HepG2 (cell line): ENCODE results near the gene SMIM22. TPM values are rescaled to one million over a fixed set of nuclear protein-coding genes. Genes with fewer than 3 reads are reported as not detected.
A peak's percentile ranks its signal among the peaks of the same experiment; 100 is the strongest.

Source experiments
- CREB1 ChIP-seq, 2 experiments: fragments of 450-650 bp in 1 of 2; IDR thresholded peaks; 2 replicates each; pipeline ENCODE4 v1.6.1; 2016 to 2017; ENCODE audit warnings: control low read depth in 1 of 2, mild to moderate bottlenecking in 1 of 2, missing compliant biosample characterization in 1 of 2, missing genetic modification characterization in 1 of 2
- ERF ChIP-seq: IDR thresholded peaks from 2 replicates; pipeline ENCODE4 v1.6.1; 2018; ENCODE audit warnings: missing biosample characterization, missing genetic modification reagents
- GATAD2A ChIP-seq: IDR thresholded peaks from 2 replicates; pipeline ENCODE4 v1.6.1; 2016
- HMGXB4 ChIP-seq, 2 experiments: sonication (generic) in 1 of 2; formaldehyde crosslinking in 1 of 2; IDR thresholded peaks; 2 replicates each; pipeline versions ENCODE4 v1.4.0 to v1.6.1; 2018 to 2020; ENCODE audit warnings: missing genetic modification reagents in 2 of 2, borderline replicate concordance in 1 of 2, low read depth in 1 of 2, mild to moderate bottlenecking in 1 of 2, missing biosample characterization in 1 of 2
- NAIF1 ChIP-seq: sonication (generic); formaldehyde crosslinking; IDR thresholded peaks from 2 replicates; pipeline ENCODE4 v1.5.0; 2020; ENCODE audit warnings: mild to moderate bottlenecking, missing genetic modification reagents, borderline replicate concordance
- RNF2 ChIP-seq: fragments of 450-650 bp; conservative IDR thresholded peaks from 2 replicates; pipeline ENCODE4 v1.6.1; 2016; ENCODE audit warnings: low read depth
- SRY ChIP-seq: sonication (generic); formaldehyde crosslinking; IDR thresholded peaks from 2 replicates; pipeline ENCODE4 v1.8.0; 2022; ENCODE audit warnings: mild to moderate bottlenecking, missing genetic modification reagents
- U2AF2 ChIP-seq: fragments of 200-400 bp; formaldehyde crosslinking; IDR thresholded peaks from 2 replicates; pipeline ENCODE4 v1.6.1; 2017; ENCODE audit warnings: low read depth, mild to moderate bottlenecking, low read length
- ZNF251 ChIP-seq: sonication (generic); formaldehyde crosslinking; IDR thresholded peaks from 2 replicates; pipeline ENCODE4 v1.9.0; 2021; ENCODE audit warnings: mild to moderate bottlenecking, missing genetic modification reagents
- ZNF619 ChIP-seq: sonication (generic); formaldehyde crosslinking; IDR thresholded peaks from 2 replicates; pipeline ENCODE4 v1.4.0; 2020; ENCODE audit warnings: mild to moderate bottlenecking, missing genetic modification reagents
- ZNF766 ChIP-seq: sonication (generic); formaldehyde crosslinking; IDR thresholded peaks from 2 replicates; pipeline ENCODE4 v1.5.0; 2020; ENCODE audit warnings: missing genetic modification reagents, borderline replicate concordance
- ZNF775 ChIP-seq: sonication (generic); formaldehyde crosslinking; IDR thresholded peaks from 2 replicates; pipeline ENCODE4 v1.4.0; 2020; ENCODE audit warnings: missing genetic modification reagents, mild to moderate bottlenecking, moderate library complexity, borderline replicate concordance
- ZNF780A ChIP-seq: sonication (generic); formaldehyde crosslinking; IDR thresholded peaks from 2 replicates; pipeline ENCODE4 v1.8.0; 2022; ENCODE audit warnings: mild to moderate bottlenecking, missing genetic modification reagents, moderate library complexity
- ZNF792 ChIP-seq: IDR thresholded peaks from 2 replicates; pipeline ENCODE4 v1.6.1; 2016
- ZNF883 ChIP-seq: sonication (generic); formaldehyde crosslinking; IDR thresholded peaks from 2 replicates; pipeline ENCODE4 v1.5.1; 2020; ENCODE audit warnings: mild to moderate bottlenecking, missing genetic modification reagents; ENCODE audit errors: not compliant biosample characterization
- polyA plus RNA-seq, 8 experiments: library from polyadenylated mRNA; depleted of rRNA in 3 of 8; stranded (reverse) in 7 of 8; unstranded in 1 of 8; fragments of >200 nt; fragmentation: Illumina TruSeq in 4 of 8; extraction: Trizol in 4 of 8; gene quantifications; 2 replicates each; pipeline versions ENCODE4 v1.2.1 to v1.2.3, GENCODE V29; 2011 to 2016; ENCODE audit warnings: low read depth in 4 of 8, missing spikeins in 1 of 8, mixed read lengths in 1 of 8; ENCODE audit not compliant: insufficient read depth in 1 of 8
- total RNA-seq, 5 experiments: library from RNA; depleted of rRNA; stranded (reverse); fragments of >200 nt; fragmentation: Illumina TruSeq; extraction: Trizol; gene quantifications; 2 replicates each; pipeline ENCODE4 v1.2.3, GENCODE V29; 2016; ENCODE audit warnings: low read depth in 1 of 5
- TF ChIP-seq, protein P1 (sequence below): sonication (generic); formaldehyde crosslinking; IDR thresholded peaks from 2 replicates; pipeline ENCODE4 v1.4.0; 2020; ENCODE audit warnings: low read depth, mild to moderate bottlenecking, missing genetic modification reagents
- TF ChIP-seq, protein P2 (sequence below): IDR thresholded peaks from 2 replicates; pipeline ENCODE4 v1.6.1; 2016; ENCODE audit warnings: low read depth
- TF ChIP-seq, protein P3 (sequence below): sonication (generic); formaldehyde crosslinking; conservative IDR thresholded peaks from 2 replicates; pipeline ENCODE4 v1.4.0; 2020; ENCODE audit warnings: missing genetic modification reagents
- TF ChIP-seq, protein P4 (sequence below): sonication (generic); formaldehyde crosslinking; conservative IDR thresholded peaks from 2 replicates; pipeline ENCODE4 v1.4.0; 2020; ENCODE audit warnings: missing genetic modification reagents
- TF ChIP-seq, protein P5 (sequence below): sonication (generic); IDR thresholded peaks from 2 replicates; pipeline ENCODE4 v1.6.1; 2016; ENCODE audit warnings: low read depth, borderline replicate concordance

SMIM22 gene
- total and polyA plus RNA-seq, 2 of the 13 experiments (the other 11 are each of a cell fraction or from before 2014, with no cell fraction given) = not detected

DNA sequence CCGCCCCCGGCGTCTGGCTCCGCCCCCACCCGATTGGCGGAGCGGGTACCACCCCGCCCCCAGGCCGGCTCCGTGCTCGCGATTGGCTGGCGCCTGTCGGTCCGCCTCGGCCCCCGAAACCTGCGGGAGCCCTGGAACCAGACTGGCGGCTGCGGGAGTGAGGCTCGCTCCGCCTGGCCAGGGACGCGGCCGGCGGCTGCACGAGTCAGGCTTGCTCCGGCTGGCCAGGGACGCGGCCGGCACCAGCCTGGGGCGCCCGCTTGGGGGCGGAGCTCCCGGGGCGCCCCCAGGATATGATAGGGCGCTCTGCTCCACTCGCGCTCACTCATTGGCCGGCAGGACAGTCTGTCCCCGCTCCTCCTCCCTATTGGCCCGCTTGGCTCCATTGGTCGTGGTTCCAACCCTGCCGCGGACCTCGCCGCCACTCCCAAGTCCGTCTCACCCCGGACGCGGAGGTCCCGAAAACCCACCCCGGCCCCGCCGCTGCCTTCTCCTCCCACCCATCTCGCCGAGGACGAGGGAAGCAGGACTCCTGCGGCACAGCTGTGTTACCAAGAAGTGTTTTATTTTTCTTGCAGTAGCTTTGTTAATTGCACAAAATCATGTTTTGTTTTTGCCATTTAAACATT lies 7.6 kb downstream of the SMIM22 start (continued):
- TF ChIP-seq HMGXB4 (CRISPR knock-in tag; IDR thresholded peaks at IDR 0.05; ENCODE audit: borderline replicate concordance in 1 of 2, low read depth in 1 of 2) (no peak; a peak in 2 of 4 replicates), ZNF775 (CRISPR knock-in tag) (no peak), SRY (CRISPR knock-in tag) (no peak; the same call in 1 of the 2 replicates), U2AF2 (no peak), ZNF780A (no peak), NAIF1 (no peak), GATAD2A (CRISPR knock-in tag) (no peak), ZNF883 (CRISPR knock-in tag) (no peak), ZNF619 (CRISPR knock-in tag) (no peak), ZNF766 (CRISPR knock-in tag) (no peak), ERF (CRISPR knock-in tag) (0 out of 2 replicates have a peak, but pooled peaks have one; percentile 64), ZNF251 (CRISPR knock-in tag) (no peak), ZNF792 (CRISPR knock-in tag) (0 out of 2 replicates have a peak, but pooled peaks have one; percentile 25), CREB1 (IDR thresholded peaks at IDR 0.05) (no peak), CREB1 (CRISPR knock-in tag; IDR thresholded peaks at IDR 0.05) (no peak), RNF2 (no peak)
- TF ChIP-seq, protein P1, sequence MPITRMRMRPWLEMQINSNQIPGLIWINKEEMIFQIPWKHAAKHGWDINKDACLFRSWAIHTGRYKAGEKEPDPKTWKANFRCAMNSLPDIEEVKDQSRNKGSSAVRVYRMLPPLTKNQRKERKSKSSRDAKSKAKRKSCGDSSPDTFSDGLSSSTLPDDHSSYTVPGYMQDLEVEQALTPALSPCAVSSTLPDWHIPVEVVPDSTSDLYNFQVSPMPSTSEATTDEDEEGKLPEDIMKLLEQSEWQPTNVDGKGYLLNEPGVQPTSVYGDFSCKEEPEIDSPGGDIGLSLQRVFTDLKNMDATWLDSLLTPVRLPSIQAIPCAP (CRISPR knock-in tag) = no peak
- TF ChIP-seq, protein P2, sequence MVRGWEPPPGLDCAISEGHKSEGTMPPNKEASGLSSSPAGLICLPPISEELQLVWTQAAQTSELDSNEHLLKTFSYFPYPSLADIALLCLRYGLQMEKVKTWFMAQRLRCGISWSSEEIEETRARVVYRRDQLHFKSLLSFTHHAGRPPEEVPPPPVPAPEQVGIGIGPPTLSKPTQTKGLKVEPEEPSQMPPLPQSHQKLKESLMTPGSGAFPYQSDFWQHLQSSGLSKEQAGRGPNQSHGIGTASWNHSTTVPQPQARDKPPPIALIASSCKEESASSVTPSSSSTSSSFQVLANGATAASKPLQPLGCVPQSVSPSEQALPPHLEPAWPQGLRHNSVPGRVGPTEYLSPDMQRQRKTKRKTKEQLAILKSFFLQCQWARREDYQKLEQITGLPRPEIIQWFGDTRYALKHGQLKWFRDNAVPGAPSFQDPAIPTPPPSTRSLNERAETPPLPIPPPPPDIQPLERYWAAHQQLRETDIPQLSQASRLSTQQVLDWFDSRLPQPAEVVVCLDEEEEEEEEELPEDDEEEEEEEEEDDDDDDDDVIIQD (CRISPR knock-in tag) = no peak
- TF ChIP-seq, protein P3, sequence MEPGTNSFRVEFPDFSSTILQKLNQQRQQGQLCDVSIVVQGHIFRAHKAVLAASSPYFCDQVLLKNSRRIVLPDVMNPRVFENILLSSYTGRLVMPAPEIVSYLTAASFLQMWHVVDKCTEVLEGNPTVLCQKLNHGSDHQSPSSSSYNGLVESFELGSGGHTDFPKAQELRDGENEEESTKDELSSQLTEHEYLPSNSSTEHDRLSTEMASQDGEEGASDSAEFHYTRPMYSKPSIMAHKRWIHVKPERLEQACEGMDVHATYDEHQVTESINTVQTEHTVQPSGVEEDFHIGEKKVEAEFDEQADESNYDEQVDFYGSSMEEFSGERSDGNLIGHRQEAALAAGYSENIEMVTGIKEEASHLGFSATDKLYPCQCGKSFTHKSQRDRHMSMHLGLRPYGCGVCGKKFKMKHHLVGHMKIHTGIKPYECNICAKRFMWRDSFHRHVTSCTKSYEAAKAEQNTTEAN = no peak
- TF ChIP-seq, protein P4, sequence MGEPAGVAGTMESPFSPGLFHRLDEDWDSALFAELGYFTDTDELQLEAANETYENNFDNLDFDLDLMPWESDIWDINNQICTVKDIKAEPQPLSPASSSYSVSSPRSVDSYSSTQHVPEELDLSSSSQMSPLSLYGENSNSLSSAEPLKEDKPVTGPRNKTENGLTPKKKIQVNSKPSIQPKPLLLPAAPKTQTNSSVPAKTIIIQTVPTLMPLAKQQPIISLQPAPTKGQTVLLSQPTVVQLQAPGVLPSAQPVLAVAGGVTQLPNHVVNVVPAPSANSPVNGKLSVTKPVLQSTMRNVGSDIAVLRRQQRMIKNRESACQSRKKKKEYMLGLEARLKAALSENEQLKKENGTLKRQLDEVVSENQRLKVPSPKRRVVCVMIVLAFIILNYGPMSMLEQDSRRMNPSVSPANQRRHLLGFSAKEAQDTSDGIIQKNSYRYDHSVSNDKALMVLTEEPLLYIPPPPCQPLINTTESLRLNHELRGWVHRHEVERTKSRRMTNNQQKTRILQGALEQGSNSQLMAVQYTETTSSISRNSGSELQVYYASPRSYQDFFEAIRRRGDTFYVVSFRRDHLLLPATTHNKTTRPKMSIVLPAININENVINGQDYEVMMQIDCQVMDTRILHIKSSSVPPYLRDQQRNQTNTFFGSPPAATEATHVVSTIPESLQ (CRISPR knock-in tag) = no peak
- TF ChIP-seq, protein P5, sequence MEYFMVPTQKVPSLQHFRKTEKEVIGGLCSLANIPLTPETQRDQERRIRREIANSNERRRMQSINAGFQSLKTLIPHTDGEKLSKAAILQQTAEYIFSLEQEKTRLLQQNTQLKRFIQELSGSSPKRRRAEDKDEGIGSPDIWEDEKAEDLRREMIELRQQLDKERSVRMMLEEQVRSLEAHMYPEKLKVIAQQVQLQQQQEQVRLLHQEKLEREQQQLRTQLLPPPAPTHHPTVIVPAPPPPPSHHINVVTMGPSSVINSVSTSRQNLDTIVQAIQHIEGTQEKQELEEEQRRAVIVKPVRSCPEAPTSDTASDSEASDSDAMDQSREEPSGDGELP = no peak
